Urinary bladder (tissue), 4 donors: ENCODE results near the gene KCNIP3. TPM values are rescaled to one million over a fixed set of nuclear protein-coding genes. Genes with fewer than 3 reads are reported as not detected.

Experiments used
- DNase-seq: peaks from one replicate; pipeline ENCODE4 v3.0.0-alpha.2; 2015; ENCODE audit errors: extremely low spot score
- H3K27ac ChIP-seq: one replicate; pipeline ENCODE4 v1.5.1; 2013; ENCODE audit warnings: low read depth, mild to moderate bottlenecking, moderate library complexity
- H3K36me3 ChIP-seq: one replicate; pipeline ENCODE4 v1.6.1; 2013; ENCODE audit warnings: mild to moderate bottlenecking, moderate library complexity; ENCODE audit not compliant: insufficient read depth
- H3K4me1 ChIP-seq: one replicate; pipeline ENCODE4 v1.6.1; 2013; ENCODE audit warnings: mild to moderate bottlenecking, moderate library complexity; ENCODE audit not compliant: insufficient read depth
- H3K4me3 ChIP-seq: one replicate; pipeline ENCODE4 v1.5.1; 2013; ENCODE audit warnings: low read depth, low read length
- WGBS: extraction: QIAGEN DNeasy Blood & Tissue Kit; methylation state at CpG from one replicate; pipeline ENCODE4 v1.1.7; 2013; 5-methylcytosine and 5-hydroxymethylcytosine counted together
- polyA plus RNA-seq: library from polyadenylated mRNA; stranded (reverse); fragments of 200-250 nt; gene quantifications from one replicate; pipeline ENCODE4 v1.2.3, GENCODE V29; 2013
- total RNA-seq: library from RNA; depleted of rRNA; stranded (reverse); fragments of >200 nt; gene quantifications from one replicate; pipeline ENCODE4 v1.2.3, GENCODE V29; 2014
- donor health status: healthy with polysubstance abuse.
- donor health status: healthy.

The KCNIP3 gene
- total and polyA plus RNA-seq, 2 donors = 6.1 to 16.8 TPM

DNA sequence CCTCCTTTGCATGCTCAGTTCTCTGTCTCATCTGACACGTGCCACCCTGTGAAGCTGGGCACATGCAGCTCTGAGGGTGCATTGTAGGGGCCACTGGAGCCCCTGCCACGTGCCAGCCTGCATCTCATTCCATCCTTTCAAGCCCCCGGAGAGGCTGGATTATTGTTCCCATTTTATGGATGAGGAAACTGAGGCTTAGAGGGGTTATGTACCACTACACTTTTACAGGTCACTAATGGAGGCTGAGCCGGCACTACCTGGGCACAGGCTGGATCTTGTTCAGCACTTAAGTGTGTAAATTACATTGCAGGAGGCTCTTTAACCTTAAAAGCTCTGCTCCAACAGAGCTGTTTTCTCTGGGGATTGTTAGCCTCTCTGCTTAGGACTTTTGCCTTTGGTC lies 47.5 kb downstream of the KCNIP3 start:
- Histone ChIP-seq H3K4me1 (no peaks in the 10 kb centered on the region), H3K4me3 (no peak overlapping the region), H3K36me3 (no peaks in the 10 kb centered on the region), H3K27ac (no peak overlapping the region)
- 92% methylated on average over 4 of the region's 4 CpGs for WGBS
- DNase-seq = no peak

DNA sequence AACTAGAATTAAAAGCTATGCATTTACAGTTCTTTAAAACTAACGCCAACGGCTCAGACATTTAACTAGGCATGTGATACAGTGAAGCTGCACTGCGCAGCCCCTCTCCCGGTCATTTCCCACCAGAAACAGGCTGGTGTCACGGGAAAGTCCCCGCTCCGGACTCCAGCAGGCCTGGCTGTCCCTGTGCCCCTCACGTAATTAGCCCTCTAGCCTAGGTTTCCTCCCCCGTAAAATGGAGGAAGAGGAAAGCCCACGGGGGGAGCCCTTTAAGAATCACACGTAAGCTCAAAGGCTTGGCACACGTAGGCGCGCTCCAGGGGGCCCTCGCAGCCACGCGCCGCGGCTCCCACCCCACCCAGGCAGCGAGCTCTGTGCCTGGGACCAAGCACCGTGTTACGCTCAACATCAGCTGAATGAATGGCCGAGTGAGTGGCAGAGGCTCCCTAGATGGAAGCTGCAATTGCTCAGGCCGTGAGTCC lies 48.0 kb downstream of the KCNIP3 start:
- no peak for DNase-seq
- H3K27ac ChIP-seq = no peak overlapping the region
- H3K4me3 ChIP-seq = peak overlapping the region; percentile 56
- H3K4me1 ChIP-seq = no peaks in the 10 kb centered on the region
- H3K36me3 ChIP-seq = no peaks in the 10 kb centered on the region
- 19% methylated on average over 24 of the region's 24 CpGs for WGBS

DNA sequence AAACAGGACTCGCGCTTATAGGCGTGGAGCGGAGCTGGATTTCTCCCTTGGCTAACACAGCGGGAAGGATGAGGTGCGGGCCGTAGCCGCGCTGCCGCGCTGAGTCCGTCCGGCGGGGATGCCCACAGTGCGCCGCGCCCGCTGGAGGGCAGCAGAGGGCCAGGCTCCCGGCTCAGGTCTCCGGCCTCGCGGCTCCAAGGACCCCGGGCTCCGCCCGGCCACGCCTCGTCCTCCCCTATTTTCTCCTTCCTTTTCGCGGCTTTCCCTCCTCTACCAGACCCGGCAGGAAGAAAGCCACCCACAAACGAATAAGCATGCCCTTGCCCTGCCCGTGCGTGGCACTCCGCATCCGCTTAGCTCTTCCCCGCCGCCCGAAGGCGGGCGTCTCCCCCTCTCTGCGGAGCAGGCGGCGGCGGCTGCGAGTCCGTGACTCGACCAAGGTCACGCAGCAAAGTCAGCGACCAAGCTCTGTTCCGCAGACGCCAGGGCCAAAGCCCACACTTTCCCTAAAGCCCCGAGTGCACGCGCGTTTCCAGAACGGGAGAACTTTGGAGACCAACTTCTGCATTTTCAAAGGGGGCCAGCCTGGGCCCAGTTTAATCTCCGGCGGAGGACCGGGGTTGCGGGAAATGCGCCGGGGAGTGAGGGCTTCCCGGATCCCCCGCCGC lies 48.5 kb downstream of the KCNIP3 start:
- no peaks in the 10 kb centered on the region for H3K36me3 ChIP-seq
- WGBS = under 1% methylated on average over 65 of the region's 65 CpGs
- no peak overlapping the region for H3K27ac ChIP-seq
- H3K4me1 ChIP-seq = no peaks in the 10 kb centered on the region
- H3K4me3 ChIP-seq = peak overlapping the region; percentile 56
- DNase-seq = peak; percentile 21

DNA sequence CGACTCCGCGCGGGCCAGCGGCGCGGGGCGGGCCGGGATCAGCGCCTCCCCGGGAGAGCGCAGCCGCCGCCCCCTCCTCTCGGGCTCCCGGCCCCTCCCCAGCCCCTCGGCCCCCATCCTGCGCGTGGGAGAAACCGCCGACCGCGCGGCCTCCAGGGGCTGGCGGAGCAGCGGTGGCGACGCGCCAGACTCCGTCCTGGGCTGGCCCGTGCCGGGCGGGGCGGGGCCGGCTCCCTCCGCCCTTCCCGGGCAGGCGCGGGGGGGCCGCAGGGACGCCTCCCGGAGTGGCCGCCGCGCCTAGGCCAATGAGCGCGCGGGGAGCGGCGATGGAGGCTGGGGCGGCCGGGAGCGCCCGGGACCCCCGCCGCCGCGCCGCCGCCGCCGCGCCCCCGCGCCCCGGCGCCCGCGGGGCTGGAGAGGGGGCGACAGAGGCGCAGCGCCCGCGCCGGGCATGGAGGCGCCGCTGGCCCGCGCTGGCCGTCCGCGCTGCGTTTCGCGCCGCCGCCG lies 49.1 kb downstream of the KCNIP3 start:
- H3K27ac ChIP-seq = no peak overlapping the region
- no peaks in the 10 kb centered on the region for H3K4me1 ChIP-seq
- 1% methylated on average over 81 of the region's 88 CpGs for WGBS

DNA sequence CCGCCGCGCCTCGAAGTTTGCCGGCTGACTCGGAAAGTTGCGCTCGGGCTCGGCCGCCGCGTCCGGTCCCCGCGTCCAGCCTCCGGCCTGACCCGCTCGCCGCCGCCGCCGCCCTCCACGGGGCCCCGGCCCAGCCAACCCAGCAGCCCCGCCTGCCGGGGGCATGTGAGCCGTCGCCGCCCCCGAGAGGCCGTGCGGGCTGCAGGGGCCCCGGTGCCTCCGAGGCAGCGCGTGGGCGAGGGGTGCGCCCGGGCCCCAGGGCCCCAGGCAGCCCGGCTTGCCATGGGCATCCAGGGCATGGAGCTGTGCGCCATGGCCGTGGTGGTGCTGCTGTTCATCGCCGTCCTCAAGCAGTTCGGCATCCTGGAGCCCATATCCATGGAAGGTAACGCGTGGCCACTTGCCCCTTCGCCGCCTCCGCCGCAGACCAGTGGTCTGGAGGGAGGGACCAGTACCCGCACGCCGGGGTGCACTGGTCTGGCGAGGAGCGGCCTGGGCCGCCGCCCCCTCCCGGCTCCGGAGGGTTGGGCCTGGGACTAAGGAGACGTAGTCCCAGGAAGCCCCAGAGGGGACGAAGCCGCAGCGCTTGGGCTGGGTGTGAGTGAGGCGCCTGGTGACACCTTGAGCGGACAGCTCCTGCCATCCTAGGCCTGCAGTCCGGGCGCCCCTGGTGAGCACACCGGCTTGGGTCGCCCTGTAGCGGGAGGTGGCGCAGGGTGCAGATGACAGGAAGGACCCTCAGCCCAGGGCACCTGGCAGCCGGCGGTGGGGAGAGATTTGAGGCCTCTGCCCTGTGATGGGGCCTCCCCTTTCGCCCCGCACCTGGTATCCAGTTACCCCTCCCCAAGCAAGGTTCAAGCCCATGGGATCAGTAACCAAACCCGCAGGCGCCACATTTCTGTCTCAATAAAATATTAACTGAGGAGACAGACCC lies 49.9 kb downstream of the KCNIP3 start:
- Histone ChIP-seq H3K27ac (no peak overlapping the region), H3K4me3 (peak overlapping the region; percentile 56), H3K36me3 (no peaks in the 10 kb centered on the region), H3K4me1 (no peaks in the 10 kb centered on the region)
- DNase-seq = no peak
- 18% methylated on average over 78 of the region's 78 CpGs for WGBS

More for the DNA sequence above, 49.1 kb downstream of the KCNIP3 start:
- DNase-seq = no peak
- Histone ChIP-seq H3K36me3 (no peaks in the 10 kb centered on the region), H3K4me3 (peak overlapping the region; percentile 56)

DNA sequence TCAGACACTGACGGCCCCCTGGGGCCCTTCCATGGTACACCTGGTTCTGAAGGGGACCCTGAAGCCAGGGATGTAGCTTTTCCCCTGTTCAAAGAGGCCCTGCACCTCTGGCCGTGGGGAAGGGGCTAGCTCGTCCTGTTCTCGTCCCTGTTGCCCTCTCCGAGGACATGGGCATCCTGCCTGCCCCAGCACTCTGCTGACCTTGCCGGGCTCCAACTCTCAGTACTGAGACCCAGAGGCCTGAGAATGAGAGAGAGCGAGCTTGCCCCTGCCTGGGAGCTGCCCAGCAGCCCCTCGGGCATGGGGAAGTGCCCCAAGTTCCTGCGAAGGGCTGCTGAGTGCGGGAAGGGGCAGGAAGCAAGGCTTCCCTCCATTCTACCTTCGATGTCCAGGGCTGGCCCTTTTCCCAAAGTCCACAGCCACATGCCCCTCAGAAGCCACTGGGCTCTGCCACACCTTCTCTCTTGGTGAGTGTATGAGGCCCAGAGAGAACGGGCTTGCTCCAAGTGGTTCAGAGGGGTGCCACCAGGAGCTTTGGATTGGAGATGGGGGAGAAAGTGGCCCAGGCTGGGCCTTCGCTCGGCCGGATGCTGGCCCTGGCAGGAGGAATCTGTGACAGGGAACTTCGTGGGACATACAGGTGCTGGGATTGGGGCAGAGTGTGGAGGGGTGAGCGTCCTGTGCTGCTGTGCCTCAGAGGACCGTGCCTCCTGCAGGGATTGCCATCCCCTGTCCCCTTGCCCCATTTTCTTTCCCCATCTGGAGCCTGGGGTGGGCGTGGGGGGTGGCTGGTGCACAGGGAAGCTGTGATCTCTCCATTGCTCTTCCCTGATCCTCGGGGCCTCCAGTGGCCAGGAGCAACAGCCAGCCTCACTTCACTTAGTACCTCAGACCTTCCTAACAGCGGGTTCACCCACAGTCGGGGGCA lies 50.8 kb downstream of the KCNIP3 start:
- Histone ChIP-seq H3K27ac (no peak overlapping the region), H3K36me3 (no peaks in the 10 kb centered on the region), H3K4me3 (no peak overlapping the region), H3K4me1 (no peaks in the 10 kb centered on the region)
- WGBS = 77% methylated on average over 22 of the region's 22 CpGs
- no peak for DNase-seq

DNA sequence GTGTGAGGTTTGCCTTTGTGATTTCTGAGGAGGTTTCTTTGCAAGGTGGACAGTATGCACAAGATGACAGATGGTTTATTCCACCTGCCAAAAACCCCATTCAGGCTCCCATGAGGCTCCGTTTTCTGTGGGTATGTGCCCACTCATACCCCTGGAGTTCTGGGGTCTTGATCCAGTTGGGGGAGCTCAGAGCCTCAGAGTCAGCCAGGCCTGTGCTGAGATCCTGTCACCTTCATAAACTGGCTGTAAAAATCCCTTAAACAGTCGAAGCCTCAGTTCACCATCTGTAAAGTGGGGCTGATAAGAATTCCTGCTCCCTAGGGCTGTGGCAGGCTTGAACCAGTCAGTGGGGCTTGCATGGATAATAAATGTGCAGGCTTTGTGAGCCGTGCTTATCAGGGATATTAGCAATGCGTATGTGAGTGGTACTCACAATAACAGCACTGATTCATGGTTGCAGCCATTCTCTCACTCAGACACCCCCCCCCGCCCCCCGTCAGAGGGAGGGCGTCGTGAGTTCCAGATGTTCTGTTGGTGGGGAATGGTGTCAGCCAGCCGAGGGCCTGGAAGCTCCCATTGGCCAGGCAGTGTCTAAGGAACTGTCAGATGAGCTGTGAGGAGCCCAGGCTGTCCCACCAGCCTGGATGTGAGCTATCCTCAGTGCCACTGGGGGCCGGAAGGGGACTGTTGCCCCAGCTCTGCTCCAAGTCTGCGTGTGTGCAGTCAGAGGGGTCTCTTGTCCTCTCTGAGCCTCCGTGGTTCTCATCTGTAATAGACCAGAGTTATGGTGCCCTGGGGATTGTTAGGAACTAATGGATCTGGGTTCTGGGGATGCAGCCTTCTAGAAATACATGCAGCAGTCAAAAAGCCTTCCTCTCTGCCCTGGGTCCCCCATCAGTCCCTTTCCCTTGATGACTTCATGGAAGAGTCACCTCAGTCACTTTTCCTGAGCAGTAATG lies 51.7 kb downstream of the KCNIP3 start:
- Histone ChIP-seq H3K4me1 (no peaks in the 10 kb centered on the region), H3K27ac (no peak overlapping the region), H3K4me3 (no peak overlapping the region), H3K36me3 (no peaks in the 10 kb centered on the region)
- 46% methylated on average over 12 of the region's 12 CpGs for WGBS
- no peak for DNase-seq

DNA sequence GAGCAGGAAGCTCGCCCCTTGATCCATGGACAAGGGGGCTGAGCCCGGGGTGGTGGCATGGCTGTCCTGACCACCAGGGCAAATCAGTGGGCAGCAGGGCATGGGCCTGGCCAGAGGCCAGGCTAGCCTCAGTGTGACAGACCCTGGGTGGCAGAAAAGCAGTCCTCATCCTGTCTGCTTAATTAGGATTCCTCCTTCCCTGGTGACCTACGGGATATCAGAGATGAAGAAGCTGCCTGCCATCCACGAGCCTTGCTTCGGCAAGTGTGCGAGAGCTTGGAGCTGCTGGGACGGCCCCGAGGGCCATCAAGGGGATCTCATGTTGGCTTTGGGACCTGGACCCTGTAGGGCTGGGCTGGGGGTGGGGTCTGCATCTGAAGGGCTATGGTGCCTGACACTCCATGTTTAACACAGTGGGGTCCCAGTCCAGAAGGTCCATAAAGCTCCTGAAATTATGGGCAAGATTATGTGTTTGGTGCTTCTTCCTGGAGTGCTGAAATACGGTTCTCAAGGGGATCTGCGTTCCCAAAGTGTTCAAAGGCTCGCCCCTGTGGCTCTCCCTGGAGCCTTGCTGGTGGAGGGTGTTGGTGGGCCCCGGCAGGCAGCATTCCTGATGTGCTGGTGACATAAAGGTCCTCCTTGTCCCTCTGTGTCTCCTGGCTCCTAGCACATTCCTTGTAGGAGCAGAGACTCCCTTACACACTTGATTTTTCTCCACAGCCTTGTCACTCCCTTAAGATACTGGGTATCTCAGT lies 52.6 kb downstream of the KCNIP3 start:
- no peak overlapping the region for H3K27ac ChIP-seq
- no peaks in the 10 kb centered on the region for H3K4me1 ChIP-seq
- 89% methylated on average over 12 of the region's 12 CpGs for WGBS
- H3K4me3 ChIP-seq = no peak overlapping the region
- no peak for DNase-seq
- H3K36me3 ChIP-seq = no peaks in the 10 kb centered on the region

DNA sequence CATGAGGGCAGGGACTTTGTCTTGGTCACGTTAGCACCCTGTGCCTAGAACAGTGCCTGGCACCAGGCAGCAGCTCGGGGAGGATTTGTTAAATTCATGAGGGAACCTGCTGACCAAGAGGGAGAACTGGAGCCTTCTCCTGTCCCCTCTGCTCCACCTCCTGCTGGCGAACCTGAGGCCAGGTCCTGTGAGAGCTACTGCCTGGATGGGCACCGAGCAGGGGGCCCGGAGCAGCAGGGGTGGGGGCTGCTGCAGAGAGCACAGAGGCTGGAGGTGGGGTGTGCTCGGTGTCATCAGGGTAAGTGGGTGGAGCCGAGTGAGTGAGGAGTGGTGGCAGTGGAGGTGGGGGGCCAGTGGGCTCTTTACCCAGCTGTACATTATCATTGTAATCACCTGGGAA lies 53.2 kb downstream of the KCNIP3 start:
- WGBS = 80% methylated on average over 7 of the region's 7 CpGs
- H3K4me3 ChIP-seq = no peak overlapping the region
- H3K36me3 ChIP-seq = no peaks in the 10 kb centered on the region
- no peak overlapping the region for H3K27ac ChIP-seq
- DNase-seq = no peak
- H3K4me1 ChIP-seq = no peaks in the 10 kb centered on the region

DNA sequence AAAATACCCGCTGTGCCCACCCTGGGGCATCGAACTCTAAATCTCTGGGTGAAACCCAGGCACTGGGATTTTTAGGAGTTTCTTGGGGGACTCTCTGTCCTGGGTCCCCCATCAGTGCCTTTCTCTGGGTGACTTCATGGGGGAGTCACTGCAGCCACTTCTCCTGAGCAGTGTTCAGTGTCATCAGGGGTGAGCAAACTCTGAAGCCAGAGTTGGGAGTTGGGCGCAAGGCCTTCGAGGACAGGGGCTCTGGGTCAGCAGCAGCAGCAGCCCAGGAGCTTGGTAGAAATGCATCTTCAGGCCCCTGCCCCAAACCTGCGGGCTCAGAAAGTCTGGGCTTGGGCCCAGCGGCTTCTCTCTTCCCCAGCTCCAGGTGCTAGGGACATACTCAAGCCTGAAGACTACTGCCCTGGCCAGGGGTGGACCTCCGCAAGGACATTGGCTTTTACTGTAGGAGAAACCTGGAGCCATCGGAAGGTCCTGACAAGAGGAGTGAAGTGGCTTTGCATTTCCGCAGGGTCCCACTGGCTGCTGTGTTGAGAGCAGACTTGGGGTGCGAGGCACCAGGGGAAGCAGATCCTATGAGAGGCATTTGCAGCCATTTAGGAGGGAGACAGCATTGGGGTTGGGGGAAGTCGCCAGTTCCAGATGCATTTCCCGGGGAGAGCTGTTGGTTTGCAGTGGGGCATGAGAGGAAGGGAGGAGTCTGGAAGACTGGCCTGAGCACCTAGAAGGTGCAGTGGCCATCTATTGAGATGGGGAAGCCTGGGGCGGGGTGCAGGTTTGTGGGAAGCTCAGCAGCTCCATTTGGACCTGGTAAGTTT lies 53.8 kb downstream of the KCNIP3 start:
- H3K27ac ChIP-seq = no peak overlapping the region
- WGBS = 90% methylated on average over 13 of the region's 13 CpGs
- no peaks in the 10 kb centered on the region for H3K4me1 ChIP-seq
- DNase-seq = no peak
- H3K4me3 ChIP-seq = no peak overlapping the region
- no peaks in the 10 kb centered on the region for H3K36me3 ChIP-seq

DNA sequence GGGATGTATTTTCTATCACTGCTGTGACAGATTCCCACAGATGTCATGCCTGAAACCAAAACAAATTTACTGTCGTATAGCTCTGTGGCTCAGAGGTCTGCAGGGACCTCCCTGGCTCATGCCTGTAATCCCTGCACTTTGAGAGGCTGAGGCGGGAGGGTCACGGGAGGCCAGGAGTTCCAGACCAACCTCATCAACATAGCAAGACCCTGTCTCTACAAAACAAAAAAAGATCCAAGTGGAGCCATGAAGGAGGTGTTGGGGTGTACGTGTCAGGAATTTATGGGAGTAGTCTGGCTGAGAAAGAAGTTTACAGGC lies 54.4 kb downstream of the KCNIP3 start:
- no peak for DNase-seq
- WGBS = 76% methylated on average over 4 of the region's 4 CpGs
- no peak overlapping the region for H3K4me3 ChIP-seq

More for the DNA sequence above, 54.4 kb downstream of the KCNIP3 start:
- Histone ChIP-seq H3K36me3 (no peaks in the 10 kb centered on the region), H3K27ac (no peak overlapping the region), H3K4me1 (no peaks in the 10 kb centered on the region)
